Ecto neural progenitor cell (in vitro differentiated cells): ENCODE measurements around the gene RIMBP3C.
"Not testable (repeated sequence)": the region's sequence is repeated elsewhere in the genome, so short reads cannot be mapped to it uniquely, and the experiment has no call there.

Experiments
- DNase-seq: peaks from one replicate; pipeline ENCODE4 v3.0.0-alpha.2; 2018; ENCODE audit warnings: low spot score

RIMBP3C gene

GRCh38 chr22:21571679-21572078 is 20.4 kb upstream of the RIMBP3C start:
- DNase-seq, result no peak

GRCh38 chr22:21570398-21570797 is 19.1 kb upstream of the RIMBP3C start:
- no peak for DNase-seq

- DNase-seq, result no peak
Observed at GRCh38 chr22:21569459-21570170, 18.4 kb upstream of the RIMBP3C start.

DNA sequence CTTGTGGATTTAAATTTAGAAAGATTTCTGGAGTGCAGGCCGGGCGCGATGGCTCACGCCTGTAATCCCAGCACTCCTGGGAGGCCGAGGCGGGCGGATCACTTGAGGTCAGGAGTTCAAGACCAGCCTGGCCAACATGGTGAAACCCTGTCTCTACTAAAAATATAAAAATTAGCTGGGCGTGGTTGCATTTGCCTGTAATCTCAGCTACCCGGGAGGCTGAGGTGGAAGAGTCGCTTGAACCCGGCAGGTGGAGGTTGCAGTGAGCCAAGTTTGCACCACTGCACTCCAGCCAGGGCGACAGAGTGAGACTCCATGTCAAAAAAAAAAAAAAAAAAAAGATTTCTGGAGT is 17.8 kb upstream of the RIMBP3C start:
- not testable (repeated sequence) for DNase-seq

DNA sequence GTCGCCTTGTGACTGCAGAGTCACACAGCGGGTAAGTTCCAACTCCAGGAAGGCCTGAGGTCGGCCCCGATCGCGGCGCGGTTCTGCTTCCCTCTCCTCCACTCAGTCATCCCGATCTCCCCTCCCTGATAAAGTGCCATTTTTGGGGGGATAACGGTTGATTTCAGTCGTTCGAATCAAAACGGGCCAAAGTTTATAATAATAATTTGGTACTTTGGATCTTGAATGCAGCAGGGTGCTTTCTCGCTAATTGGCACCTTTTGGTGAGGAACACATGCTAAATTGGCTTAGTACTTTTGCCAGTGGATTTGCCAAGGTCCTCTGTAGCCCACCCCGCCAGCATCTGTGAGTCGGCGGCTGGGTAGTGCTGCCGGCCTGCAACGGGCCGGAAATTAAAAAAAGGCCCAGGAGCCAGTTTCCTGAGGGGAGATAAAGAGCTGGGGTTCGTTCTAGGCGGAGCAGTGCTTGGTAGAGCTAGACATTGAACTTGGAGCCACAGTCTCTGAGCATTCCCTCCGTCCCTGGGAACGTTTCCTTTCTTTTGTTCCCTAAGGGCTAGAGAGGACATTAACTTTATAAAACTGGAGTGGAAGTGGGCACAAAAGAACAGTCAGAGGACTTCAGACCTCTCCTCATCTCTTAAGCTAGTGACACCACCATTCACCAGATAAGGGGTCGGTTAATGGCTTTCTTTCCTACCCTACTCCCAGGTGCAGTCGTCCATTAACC is 17.2 kb upstream of the RIMBP3C start:
- no peak for DNase-seq

DNA sequence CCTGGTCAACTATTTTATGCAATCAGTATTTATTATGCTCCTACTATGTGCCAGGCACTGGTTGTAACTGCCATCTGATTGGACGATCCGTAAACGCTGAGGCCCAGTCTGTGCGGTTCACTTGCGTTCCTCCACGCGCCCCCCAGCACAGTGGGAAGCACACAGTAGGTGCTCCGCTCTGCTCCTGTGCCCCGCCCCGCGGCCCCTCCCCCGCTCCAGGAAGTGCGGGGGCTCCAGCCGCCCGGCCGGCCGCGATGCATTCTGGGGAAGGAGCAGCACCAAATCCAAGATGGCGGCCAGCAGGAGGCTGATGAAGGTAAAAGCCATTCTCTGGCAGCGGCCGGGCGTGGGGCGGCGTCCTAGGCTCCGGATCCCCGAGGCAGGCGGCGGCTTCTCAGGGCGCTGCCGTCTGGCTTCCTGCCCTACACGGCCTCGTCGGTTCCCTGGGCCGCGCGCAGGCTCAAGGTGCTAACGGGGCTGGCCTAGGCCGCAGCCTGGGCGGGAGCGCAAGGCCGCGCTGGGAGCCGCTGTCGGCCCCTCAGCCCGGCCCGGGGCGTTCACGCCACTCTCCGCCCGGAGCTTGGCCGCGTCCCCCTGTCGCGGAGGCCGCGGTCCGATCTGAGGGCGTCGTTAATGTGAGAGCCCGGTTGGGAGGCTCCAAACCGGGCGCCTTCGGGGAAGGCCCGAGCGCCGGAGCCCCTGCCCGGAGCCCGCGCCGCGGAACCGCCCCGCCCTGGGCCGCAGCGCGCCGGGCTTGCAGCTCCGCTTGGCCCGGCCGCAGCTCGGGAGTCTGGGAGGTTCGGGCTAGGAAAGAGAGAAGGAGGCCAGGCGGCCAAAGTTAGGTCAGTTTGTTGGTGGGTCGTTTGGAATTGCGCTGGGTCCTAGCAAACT is 16.4 kb upstream of the RIMBP3C start, which contains the start of gene UBE2L3:
Gene UBE2L3, plus strand, starts transcription at position 259 of the 891 bp plus-strand sequence. Its CDS starts 31 bp downstream, at position 290.
- DNase-seq, result peak; percentile 93

GRCh38 chr22:21564411-21564810 is 13.2 kb upstream of the RIMBP3C start:
- no peak for DNase-seq

- no peak for DNase-seq
Observed at GRCh38 chr22:21563912-21564311, 12.7 kb upstream of the RIMBP3C start.

GRCh38 chr22:21560657-21561056 is 9.4 kb upstream of the RIMBP3C start:
- not testable (repeated sequence) for DNase-seq

DNA sequence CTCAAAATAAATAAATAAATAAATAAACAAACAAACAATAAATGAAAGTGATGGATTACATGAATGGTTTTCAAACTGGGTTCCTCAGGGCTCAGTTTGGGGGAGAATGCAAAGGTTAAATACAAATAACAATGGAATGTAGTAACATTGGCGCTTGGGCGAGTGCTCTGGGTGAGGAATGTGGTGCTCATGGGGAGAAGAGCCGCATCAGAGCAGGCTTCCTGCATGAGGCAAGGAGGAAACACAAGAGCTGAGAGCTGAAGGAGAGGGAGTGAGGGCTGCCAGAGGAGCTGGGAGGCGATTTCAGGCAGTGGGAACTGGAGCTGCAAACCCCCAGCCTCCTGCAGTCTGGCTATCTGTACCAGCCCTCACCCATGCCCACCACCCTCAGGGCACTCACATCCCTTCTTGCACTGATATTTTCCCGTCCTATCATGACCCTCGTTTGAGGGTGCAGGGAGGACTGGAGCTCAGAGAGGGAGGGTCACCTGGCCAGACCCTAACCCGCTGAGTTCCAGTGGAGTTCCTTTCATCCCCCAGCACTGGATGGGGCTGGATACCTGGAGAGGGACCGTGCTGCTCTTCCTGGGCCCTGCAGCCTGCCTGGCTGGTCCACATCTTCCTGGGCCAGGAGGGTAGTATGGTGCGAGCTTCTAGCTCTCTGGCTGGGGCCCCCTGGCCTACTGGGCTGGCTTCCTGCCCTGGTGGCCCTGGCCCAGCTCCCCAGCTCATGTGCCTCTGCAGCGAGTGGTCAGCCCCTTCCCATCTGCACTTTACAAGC is 8.3 kb upstream of the RIMBP3C start:
- not testable (repeated sequence) for DNase-seq

DNA sequence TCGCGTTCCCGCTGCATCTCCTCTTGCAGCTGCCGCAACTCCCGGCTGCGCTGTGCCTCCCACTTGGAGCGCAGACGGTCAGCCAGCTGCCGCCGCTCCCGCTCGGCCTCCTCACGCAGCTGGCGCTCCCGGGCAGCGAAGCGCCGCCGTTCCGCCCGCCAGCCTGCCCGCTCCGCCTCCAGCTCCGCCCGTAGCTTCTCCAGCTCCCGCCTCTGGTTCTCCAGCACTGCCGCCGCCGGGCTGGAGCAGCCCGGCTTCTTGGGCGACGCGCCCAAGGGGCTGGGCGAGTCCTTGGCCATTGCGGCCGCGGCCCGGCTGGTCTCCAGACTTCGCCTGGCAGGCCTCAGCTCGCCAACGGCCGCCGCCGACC is 598 bp downstream of the RIMBP3C start:
- not testable (repeated sequence) for DNase-seq

DNA sequence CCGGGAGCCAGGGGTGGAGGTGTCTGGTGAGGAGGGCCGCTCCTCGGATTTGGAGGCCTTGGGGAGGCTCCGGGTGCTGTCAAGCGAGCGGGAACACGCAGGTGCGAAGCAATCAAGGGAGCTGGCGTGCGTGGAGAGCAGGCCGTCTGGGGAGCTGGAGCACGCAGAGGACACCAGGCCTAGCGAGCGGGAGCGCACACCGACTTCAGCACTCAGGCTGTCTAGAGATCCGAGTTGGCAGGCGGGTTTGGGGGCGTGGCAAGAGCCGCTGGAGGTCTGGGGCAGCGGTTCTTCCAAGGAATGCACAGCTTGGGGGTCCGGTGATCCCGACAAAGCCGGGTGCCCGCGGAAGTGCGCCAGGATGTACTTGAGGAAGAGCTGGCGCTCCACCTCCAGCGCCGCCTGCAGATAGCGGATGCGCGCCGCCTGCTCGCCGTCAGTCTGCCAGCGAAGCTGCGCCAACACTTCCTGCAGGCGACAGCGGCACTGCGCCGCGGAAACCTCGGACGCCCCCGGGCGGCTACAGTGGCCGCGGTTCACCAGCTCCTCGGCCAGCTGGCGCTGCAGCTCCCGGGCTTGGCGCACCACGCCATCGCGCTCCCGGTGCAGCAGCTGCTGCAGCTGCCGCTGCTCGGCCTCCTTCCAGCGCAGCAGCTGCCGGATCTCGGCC is 1.1 kb downstream of the RIMBP3C start:
- not testable (repeated sequence) for DNase-seq

DNA sequence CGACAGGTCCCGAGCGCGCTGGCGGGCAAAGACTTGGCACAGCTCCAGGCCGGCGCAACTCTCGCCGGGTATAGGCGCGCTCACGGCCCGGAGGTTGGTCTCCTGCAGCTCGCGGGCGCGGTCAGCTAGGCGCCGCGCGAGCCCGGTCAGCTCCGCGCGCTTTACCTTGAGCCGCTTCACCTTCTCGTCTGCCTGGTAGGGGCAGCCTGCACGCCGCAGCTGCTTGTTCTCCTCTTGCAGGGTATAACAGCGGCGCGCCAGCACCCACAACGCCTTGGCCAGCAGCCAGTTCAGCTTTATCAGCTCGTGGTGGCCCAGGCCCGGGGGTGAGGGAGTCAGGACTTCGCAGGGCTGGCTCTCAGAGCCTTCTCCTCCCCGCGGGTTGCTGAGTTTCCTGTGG is 1.7 kb downstream of the RIMBP3C start:
- DNase-seq, result not testable (repeated sequence)

DNA sequence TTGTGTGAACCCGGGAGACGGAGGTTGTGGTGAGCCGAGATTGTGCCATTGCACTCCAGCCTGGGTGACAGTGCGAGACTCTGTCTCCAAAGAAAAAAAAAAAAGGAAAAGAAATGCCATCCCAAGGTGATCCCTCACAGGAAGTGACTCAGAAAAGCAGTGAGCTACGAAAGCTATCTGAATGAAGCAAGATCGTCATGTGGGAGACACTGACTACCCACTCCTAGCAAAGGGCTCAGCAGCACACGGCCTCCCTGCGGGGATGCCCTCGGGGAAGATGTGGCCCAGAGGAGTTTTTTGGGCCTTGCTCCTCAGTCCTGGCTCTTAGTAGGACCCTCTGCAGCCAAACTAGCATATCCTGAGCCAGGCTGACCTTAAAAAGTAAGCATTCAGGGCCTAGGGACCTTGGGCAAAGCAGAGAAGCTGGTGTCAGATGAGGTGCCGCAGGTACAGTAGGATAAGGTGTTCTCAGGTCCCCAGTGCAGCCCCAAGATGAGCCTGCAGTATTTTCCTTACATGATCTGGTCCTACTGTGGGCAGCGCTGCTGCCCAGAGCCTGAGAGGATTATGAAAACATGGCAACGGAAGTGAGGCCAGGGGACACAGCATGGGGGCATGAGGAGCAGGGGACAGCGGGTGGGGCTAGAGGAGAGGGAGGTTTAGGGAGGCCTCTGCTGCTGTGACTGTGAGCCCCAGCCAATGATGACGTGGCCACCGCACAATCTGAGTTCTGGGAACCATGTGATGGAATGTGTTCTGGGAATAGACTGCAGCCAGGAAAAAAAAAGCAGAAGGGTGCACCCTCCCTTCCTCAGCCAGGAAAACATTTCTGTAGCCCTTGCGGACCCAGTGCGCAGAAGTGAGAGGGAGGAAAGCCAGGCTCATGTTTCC is 6.6 kb downstream of the RIMBP3C start:
- DNase-seq, result not testable (repeated sequence)

DNA sequence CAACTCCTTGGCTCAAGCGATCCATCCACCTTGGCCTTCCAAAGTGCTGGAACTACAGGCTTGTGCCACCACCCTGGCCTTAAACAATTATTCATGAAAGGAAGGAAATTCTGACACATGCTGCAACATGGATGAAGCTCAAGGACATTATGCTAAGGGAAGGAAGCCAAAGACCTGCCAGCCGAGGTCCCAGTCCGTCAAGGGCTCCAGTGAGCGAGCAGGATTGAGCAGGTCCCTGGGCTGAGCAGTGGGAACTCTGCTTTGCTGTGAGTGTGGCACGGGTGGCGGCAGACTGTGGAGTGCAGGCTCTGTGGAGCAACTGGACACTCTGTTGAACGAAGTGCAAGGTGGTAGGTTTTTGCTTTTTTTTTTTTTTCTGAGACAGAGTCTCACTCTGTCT is 11.4 kb downstream of the RIMBP3C start:
- DNase-seq, result not testable (repeated sequence)

DNA sequence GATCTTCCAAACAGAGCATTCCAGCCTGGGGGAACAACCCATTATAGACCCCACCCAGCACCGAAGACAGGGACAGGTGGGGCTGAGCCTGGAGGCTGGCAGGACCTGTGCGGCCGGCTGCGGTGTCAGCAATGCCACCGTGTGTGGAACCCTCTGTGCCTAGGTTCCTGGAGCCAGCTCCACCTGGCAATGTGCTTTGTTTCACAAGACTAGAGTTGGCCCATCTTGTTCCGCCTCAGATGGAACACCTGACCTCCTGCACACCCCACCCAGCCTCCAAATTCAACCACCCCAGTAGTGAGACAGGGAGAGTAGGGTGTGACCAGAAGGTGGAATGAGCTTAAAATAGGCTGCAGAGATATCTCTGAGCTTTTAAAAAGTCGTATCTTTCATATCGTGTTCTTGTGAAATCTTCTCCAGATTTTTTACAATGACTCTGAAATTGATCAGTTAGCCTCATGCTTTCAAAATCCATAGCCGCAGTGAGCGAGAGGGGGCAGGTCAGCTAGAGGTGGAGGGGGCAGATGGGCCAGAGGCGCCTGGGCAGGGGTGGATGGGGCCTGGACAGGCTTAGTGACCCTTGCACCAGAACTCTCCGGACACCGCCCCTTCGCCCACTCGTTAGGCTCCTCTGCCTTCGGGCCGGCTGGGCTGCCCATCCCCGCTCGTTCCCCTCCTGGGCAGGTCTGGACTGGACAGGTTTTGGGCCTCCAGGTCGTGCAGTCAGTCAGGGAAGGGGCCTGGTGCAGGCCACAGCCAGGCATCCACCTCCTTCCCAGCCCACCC is 18.2 kb downstream of the RIMBP3C start:
- DNase-seq, result not testable (repeated sequence)

DNA sequence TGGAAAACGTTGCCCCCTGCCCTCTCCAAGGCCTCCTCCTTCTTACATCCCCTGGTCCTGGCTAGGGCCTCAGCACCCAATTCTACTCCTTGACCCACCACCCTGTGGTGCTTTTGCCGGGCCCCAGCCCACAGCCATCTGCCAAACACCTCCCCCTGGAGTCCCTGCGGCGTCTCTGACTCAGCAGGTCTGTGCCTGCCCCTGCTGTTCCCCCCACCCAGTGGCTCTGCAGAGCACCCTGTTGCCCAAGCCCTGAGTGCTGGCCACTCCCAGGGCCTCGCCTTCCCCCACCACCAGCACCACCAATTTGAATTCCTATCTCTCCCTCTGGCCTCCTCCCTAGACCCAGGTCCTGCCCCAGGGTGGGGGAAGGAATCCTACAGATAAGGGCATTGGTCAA is 19.7 kb downstream of the RIMBP3C start:
- DNase-seq, result not testable (repeated sequence)

DNA sequence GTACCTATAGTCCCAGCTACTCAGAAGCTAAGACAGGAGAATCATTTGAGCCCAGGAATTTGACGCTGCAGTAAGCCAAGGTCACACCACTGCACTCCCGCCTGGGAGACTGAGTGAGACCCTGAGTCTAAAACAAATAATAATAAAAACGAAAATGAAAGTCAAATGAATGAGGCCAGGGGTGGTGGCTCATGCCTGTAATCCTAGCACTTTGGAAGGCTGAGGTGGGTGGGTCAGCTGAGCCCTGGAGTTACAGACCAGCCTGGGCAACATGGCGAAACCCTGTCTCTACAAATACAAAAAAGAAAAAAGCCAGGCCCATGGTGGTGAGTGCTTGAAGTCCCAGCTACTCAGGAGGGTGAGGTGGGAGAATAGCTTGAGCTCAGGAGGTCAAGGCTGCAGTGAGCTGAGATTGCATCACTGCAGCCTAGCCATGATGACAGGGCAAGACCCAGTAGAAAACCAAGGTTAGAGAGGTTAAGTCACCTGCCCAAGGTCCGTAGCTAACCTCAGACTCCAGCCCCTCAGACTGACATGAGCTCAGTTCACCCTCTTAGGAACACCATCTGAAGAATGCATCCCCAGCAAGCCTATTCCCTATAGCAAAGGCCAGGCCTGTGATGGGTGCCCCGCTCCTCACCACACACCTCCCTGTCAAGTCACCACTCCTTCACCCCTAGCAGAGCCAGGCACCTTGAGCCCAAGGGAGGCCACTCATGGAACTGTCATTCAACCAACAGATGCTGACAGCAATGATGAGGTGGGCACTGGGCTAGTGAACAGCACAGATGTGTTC is 24.4 kb downstream of the RIMBP3C start:
- not testable (repeated sequence) for DNase-seq
